Dedifferentiated amniotic fluid mesenchymal stem cell (primary cell): ENCODE data around the gene ZNF350.
"Not testable (repeated sequence)": the region's sequence is repeated elsewhere in the genome, so short reads cannot be mapped to it uniquely, and the experiment has no call there.

Source experiments
- DNase-seq: peaks from one replicate; pipeline ENCODE4 v3.0.0-alpha.2; 2016; ENCODE audit errors: extremely low spot score

ZNF350 gene

GRCh38 chr19:51971624-51972023 is 15.0 kb downstream of the ZNF350 start:
- DNase-seq: no peak

- DNase-seq: no peak
Observed at GRCh38 chr19:51970718-51971117, 15.9 kb downstream of the ZNF350 start.

- DNase-seq: no peak
Observed at GRCh38 chr19:51965583-51965982, 21.1 kb downstream of the ZNF350 start.

GRCh38 chr19:51960621-51961233 is 25.9 kb downstream of the ZNF350 start:
- not testable (repeated sequence) for DNase-seq

GRCh38 chr19:51959791-51960190 is 26.8 kb downstream of the ZNF350 start:
- no peak for DNase-seq

GRCh38 chr19:51957846-51958245 is 28.8 kb downstream of the ZNF350 start:
- not testable (repeated sequence) for DNase-seq

- no peak for DNase-seq
Observed at GRCh38 chr19:51948975-51949374, 37.7 kb downstream of the ZNF350 start.

- DNase-seq: no peak
Observed at GRCh38 chr19:51946602-51947001, 40.0 kb downstream of the ZNF350 start.

GRCh38 chr19:51944798-51945552 is 41.7 kb downstream of the ZNF350 start:
- no peak for DNase-seq

- DNase-seq: no peak
Observed at GRCh38 chr19:51938936-51939335, 47.7 kb downstream of the ZNF350 start.

GRCh38 chr19:51931921-51932320 is 54.7 kb downstream of the ZNF350 start:
- DNase-seq: no peak

GRCh38 chr19:51927859-51928258 is 58.8 kb downstream of the ZNF350 start:
- no peak for DNase-seq

- DNase-seq: peak; percentile 92
Observed at GRCh38 chr19:51926784-51927741, 59.6 kb downstream of the ZNF350 start, which contains the start of gene ZNF613. TSS of gene ZNF613 (plus strand) at chr19:51927472. CDS start at chr19:51936221, 8,749 bp downstream.

- no peak for DNase-seq
Observed at GRCh38 chr19:51926426-51926783, 60.2 kb downstream of the ZNF350 start.

- no peak for DNase-seq
Observed at GRCh38 chr19:51921949-51922348, 64.7 kb downstream of the ZNF350 start.

- DNase-seq: no peak
Observed at GRCh38 chr19:51919606-51920005, 67.0 kb downstream of the ZNF350 start.

GRCh38 chr19:51916167-51916566 is 70.5 kb downstream of the ZNF350 start:
- DNase-seq: no peak

GRCh38 chr19:51915324-51915867 is 71.2 kb downstream of the ZNF350 start:
- DNase-seq: no peak
